Activated CD8-positive, alpha-beta memory T cell treated with anti-CD3 and anti-CD28 coated beads for 24 hours (primary cell): Measurements from ENCODE around the gene AGRP.

Source experiments
- DNase-seq: peaks from one replicate; pipeline ENCODE4 v3.0.0-alpha.2; 2020

AGRP gene

DNA sequence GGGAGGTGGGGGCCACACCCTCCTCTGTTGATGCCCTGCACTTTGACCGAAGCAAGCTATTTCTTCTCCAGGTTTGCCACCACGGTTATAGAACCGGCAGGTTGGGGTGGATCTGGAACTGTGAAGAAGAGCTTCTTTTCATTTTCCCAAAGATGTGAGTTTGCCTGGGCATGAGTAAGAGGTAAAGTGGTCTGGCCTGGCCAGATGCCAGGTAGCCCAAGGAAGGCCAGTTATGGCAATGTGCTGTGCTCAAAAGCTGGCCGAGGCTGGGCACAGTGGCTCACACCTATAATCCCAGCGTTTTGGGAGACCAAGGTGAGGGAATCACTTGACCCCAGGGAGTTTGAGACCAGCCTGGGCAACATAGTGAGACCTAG, 21.1 kb downstream of the AGRP start:
- no peak for DNase-seq

DNA sequence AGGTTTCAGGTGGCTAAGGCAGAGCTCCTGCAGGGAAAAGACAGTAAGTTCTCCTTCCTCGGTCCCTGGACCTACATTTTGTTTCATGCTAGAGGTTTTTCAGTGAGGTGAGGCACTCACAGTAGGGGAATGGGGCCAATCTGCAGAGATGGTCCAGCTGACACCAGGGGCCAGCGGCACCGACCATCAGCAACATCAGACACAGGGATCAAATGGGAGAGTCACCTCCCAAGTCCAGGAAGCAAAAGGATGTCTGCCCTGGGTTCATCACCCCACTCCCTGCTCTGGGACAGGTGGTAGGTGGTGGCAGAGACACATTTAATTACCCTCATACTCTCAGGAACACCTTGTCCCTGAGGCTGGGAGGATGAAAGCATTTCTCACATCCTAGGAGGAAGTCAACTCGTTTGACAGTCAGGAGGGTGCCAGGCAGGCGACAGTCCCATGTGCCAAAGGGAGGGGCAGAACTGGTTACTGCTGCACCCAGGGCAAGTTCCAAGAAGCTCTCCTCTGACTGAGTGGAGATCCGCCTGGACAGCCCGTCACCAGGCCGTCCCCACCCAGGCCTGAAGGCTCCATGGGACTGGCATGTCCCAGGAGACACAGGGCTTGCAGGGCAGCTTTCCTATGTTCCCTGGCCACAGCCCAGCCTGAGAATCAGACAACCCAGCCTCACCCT, 21.6 kb downstream of the AGRP start:
- no peak for DNase-seq

DNA sequence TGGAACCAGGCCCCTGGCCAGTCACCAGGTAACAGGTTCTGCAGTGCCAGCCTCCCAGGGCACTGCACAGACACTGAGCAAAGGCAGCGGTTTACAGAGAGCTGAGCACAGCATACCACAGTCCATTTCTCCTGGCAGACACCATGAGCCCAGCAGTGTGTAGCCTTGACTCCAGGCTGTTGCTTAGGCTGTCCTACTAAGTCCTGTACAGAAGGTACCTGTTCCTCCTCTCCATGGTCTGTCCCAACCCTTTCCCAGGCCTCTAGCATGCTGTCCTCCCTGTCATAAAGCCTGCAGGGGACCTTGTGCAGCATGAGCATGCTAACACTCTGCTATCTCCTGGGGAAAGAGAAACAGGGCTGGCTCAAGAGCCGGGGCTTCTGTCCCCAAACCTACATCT, 22.4 kb downstream of the AGRP start:
- no peak for DNase-seq

DNA sequence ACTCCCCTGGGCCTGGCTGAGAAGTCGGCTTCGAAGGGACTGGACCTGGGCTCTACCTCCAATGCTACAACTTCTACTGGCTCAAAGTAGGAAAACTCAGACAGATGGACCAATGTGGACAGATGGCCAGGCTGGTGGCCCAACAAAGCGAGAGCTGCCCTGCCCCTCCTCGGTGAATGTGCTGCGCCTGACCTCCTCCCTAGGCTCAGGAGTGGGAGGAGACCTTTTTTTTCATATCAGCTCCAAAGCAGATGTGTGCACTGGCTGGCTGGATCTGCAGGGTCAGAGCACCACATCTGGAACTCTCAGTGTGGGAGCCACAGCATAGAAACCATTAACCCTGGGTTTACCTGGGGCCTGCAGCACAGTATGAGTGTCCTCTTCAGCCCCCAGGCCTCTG, 23.2 kb downstream of the AGRP start:
- no peak for DNase-seq

- DNase-seq, result no peak
These were observed 23.5 kb downstream of the AGRP start for GRCh38 chr16:67459861-67460150.

DNA sequence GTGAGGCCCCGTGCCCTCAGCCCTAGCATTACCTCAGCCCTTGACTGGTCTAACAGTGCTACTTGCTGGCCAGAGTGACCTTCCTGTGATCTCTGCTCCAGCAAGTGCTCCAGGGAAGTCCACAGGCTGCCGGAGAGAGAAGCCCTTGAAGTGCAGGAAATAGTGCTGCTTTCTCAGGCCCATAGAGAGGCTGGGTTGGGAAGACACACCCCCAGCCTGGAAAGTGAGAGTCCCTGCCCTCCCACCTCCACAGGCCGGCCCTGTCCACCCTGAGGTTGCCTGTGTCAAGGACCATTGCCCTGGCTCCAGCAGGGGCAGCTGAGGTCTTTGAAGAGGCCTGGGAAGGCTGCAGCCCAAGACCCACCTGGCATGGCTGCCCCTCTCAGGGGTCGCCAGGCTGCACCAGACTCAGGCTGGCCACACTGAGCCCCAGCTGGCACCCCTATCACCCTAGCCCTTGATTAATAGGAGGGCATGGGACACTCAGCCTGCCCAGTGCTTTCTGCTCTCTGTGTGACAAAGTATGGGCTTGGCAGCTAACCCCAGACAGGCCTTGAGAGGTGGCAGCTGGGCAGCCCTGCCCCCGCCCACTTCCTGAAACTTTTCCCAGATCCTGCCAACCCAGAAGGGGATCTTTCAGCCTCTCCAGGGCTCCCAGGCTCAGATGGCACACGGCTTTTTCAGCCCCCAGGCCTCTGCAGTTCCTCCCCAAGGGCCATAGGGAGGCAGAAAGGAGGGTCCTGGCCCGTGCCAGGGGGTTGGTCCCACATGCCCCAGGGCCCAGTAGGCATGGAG, 24.1 kb downstream of the AGRP start:
- no peak for DNase-seq

- no peak for DNase-seq
These were observed 25.2 kb downstream of the AGRP start for GRCh38 chr16:67458121-67458641.

DNA sequence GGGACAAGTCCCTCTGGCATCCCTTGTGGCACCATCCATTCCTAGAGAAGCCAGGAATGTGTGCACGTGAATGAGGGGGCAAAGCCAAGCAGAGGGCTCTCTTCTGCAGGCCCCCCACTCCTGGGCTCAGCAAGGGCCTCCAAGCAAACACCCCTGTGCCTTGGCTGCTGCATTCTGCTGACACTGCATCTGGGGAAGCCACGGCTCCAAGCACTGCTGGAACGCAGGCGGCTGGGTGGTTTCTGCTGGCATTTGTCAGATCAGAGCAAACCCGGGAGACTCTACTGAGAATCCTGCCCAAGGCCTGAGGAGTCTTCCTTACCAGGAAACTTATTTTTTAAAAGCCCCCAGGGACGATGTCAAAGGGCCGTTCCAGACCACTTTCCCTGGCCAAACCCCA, 25.7 kb downstream of the AGRP start:
- no peak for DNase-seq

GRCh38 chr16:67456391-67457081, 26.8 kb downstream of the AGRP start:
- no peak for DNase-seq

GRCh38 chr16:67454852-67455251, 28.5 kb downstream of the AGRP start:
- no peak for DNase-seq

DNA sequence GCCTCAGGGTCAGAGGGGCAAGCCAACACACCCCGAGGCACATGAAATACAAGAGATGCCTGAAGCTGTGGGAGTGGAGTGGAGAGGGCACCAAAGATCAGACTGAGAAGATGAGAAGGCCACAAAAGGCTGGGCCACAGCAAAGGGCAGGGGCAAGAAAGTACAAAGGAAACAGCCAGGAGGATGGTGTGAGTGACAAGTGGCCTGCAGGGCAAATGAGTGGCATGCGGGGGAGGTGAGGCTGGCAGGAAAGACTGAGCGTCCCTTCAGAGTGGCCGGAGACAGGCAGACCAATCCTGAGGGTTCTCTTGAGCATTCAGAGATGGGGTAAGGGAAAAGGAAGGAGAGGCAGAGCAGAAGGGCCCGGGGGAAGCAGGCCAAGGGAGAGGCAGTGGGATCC, 29.2 kb downstream of the AGRP start:
- DNase-seq, result no peak

DNA sequence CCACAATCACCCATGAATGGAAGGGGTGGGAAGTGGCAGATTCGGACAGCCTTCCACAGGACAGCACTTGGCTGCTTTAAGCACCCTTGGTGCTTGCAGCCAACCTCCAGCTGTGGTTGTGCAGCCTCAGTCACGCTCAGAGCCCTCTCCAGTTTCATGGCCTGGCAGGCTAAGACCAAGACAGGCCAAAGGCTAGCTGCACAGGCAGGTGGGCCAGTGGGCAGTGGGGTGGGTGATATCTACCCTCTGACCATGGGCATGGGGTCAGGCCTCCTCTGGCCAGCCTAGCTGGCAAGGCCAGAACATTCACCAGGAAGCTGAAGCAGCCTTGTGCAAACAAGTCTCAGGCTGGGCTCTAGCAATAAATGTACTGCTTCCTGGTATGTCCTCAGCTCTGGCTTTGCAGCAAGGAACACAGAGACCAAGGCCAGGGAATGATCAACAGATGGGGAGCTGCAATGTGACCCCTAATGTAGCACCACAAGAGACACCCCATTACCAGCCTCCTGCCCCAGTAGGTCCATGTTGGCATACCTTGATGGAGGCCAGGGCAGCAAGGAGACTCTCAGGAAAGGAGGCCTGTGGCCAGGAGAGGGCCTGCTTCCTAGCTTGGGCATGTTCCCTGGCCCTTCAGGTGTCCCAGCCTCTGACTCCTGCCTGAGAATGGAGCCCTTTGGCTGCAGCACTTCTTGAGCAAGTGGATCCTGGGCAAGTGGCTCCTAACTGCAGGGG, 31.5 kb downstream of the AGRP start:
- DNase-seq, result no peak

DNA sequence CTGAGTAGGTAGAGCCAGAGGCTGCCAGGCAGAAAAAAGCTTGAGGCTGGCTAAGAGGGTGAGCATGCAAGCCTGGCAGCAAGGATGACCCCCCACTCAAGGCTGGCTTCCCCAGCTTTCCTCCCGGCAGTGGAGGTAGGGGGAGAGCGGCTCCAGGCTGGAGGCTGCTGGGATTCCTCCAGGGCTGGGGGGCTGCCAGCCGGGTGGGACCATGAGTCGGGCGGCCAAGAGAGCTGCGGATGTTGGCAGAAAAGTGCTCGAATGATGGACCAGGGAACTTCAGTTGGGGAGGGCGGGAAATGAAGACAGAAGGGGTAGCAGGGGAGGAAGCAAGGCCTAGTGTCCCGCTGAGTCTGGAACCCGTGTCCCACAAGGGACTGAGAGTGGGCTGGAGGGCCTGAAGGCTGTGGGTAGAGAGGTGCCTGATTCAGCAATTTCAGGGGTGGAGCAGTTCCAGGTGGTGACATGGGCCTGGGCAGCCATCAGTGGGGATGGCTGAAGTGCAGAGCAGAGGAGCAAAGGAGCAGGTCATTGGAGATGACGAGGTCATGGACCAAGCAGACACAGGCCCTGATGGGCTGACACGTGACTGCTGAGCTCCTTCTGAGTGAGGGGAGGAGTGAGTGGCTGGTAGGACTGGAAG, 32.2 kb downstream of the AGRP start:
- no peak for DNase-seq

DNA sequence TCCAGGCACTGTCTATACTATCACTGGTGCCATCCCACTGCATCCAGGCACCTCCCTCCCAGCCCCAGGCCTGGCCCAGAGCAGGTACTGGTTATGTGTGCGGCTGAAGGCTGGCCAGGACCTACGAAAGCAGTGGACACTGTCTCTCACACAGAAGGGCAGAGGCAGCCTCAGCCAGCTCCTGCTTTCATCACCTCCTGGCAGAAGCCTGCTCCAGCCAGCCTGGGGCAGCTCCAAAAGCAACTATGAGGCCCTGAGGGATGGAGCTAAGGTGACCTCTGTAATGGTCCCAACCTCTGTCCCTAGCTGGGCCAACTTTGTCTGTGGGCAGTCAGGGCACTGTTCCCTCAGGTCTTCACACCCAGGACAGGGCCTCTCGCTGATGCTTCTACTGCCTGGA, 33.6 kb downstream of the AGRP start:
- DNase-seq, result no peak

- no peak for DNase-seq
These were observed 34.0 kb downstream of the AGRP start for GRCh38 chr16:67449336-67449735.

DNA sequence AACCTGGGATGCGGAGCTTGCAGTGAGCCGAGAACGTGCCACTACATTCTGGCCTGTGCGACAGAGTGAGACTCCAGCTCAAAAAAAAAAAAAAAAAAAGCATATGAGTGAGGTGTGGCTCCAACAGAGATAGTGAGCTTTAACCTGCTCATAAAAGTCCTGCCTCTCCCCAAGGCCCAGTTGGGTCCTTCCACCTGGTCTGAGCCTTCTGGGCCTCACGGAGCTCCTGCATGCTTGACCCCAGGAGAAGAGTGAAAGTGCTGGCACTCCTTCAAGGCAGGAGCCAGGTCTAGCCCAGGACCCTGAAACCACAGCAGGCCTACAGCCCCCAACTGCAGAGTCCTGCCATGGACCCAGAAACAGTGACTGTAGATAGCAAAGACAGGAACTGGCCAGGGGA, 34.8 kb downstream of the AGRP start:
- no peak for DNase-seq

GRCh38 chr16:67447508-67448076, 35.8 kb downstream of the AGRP start:
- DNase-seq, result peak; percentile 87

GRCh38 chr16:67446968-67447507, 36.3 kb downstream of the AGRP start:
- DNase-seq, result no peak

GRCh38 chr16:67445913-67446907, 37.1 kb downstream of the AGRP start:
- DNase-seq, result no peak

DNA sequence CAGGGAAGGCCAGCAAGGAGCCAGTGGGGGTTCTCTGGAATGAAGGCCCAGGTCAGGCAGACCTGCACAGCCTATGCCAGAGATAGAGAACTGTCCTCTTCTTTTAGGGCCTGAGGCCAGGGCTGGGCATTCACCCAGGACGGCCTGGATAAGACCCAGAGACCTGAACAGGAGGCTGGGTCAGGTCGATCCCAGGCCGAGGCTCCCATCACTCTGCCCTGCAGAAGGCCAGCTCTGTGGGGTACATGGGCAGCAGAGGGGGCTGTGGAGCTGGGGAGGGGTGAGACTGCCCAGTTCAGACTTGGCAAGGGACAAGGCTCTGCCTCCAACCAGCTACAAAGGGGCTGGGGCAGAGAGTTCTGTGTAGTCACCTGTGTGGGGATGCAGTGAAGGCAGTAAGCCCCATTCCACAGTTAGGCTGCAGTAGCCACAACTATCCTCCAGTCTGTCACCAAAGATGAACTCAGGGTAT, 37.9 kb downstream of the AGRP start:
- no peak for DNase-seq

DNA sequence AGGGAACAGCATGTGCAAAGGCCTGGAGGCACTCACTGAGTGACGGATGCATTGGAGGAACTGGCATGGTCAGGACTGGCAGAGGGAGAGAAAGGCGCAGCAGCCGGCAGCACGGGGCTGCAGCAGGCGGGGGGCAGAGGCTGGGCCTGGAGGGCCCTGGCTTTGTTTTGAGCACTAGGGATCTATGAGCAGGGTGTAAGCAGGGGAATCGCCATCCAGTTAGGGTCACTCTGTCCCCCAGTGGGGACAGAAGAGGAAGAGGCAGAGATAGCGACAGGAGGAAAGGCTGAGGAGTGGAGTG, 38.3 kb downstream of the AGRP start:
- DNase-seq, result no peak
